Gastroesophageal sphincter (tissue), 4 donors: ENCODE data around the gene HSP90AB1. TPM values are rescaled to one million over a fixed set of nuclear protein-coding genes. Genes with fewer than 3 reads are reported as not detected.

Experiments used
- ATAC-seq: fragments of 150-250 bp; one replicate; pipeline ENCODE4 v1.9.1; 2016; ENCODE audit warnings: mild to moderate bottlenecking, moderate library complexity
- H3K27ac ChIP-seq, 4 donors: fragments of 200-600 bp; sonication (generic) in 3 of 4; 1 replicate in 3 of 4; 2 replicates in 1 of 4; pipeline ENCODE4 v1.5.1; 2016 to 2019
- H3K27me3 ChIP-seq: fragments of 200-600 bp; sonication (generic); one replicate; pipeline ENCODE4 v1.5.1; 2019
- H3K36me3 ChIP-seq, 2 donors: fragments of 200-600 bp; sonication (generic); one replicate each; pipeline ENCODE4 v1.5.1; 2019; ENCODE audit warnings: control low read depth in 1 of 2
- H3K4me1 ChIP-seq, 3 donors: fragments of 200-600 bp; sonication (generic); 1 replicate in 2 of 3; 2 replicates in 1 of 3; pipeline ENCODE4 v1.5.1; 2016 to 2019; ENCODE audit warnings: control low read depth in 2 of 3
- H3K4me3 ChIP-seq, 2 donors: fragments of 200-600 bp; sonication (generic); one replicate each; pipeline ENCODE4 v1.5.1; 2019; ENCODE audit warnings: mild to moderate bottlenecking in 1 of 2, moderate library complexity in 1 of 2
- H3K9me3 ChIP-seq, 3 donors: fragments of 200-600 bp; sonication (generic); one replicate each; pipeline ENCODE4 v1.5.1; 2017 to 2019; ENCODE audit warnings: control low read depth in 2 of 3
- EP300 ChIP-seq: sonication (generic); formaldehyde crosslinking; IDR thresholded peaks from one replicate; pipeline ENCODE4 v1.6.1; 2017; ENCODE audit warnings: antibody characterized with exemption, mild to moderate bottlenecking
- POLR2A ChIP-seq, 2 donors: fragments of 450-650 bp; IDR thresholded peaks; one replicate each; pipeline ENCODE4 v1.6.1; 2017; ENCODE audit warnings: antibody characterized with exemption in 2 of 2, mild to moderate bottlenecking in 2 of 2, moderate library complexity in 1 of 2
- POLR2AphosphoS5 ChIP-seq: sonication (generic); formaldehyde crosslinking; IDR thresholded peaks from one replicate; pipeline ENCODE4 v1.6.1; 2017; ENCODE audit warnings: antibody characterized with exemption
- WGBS, 2 donors: methylation state at CpG; one replicate each; pipeline ENCODE4 v1.1.5; 2018; ENCODE audit warnings: low coverage in 1 of 2; 5-methylcytosine and 5-hydroxymethylcytosine counted together
- total RNA-seq, 4 donors: library from RNA; depleted of rRNA; stranded (reverse); fragments of >200 nt; gene quantifications; one replicate each; pipeline ENCODE4 v1.1.0, GENCODE V29; 2016
- TF ChIP-seq, protein P1 (sequence below), 4 experiments: fragments of 200-600 bp in 2 of 4; fragments of 450-650 bp in 2 of 4; sonication (generic) in 1 of 4; IDR thresholded peaks; one replicate each; pipeline ENCODE4 v1.5.1; 2017 to 2019; ENCODE audit warnings: antibody characterized with exemption in 4 of 4, mild to moderate bottlenecking in 2 of 4, moderate library complexity in 2 of 4

The HSP90AB1 gene
- total RNA-seq, 4 donors from 2014 or later, result 553 to 749 (median 626) TPM

DNA sequence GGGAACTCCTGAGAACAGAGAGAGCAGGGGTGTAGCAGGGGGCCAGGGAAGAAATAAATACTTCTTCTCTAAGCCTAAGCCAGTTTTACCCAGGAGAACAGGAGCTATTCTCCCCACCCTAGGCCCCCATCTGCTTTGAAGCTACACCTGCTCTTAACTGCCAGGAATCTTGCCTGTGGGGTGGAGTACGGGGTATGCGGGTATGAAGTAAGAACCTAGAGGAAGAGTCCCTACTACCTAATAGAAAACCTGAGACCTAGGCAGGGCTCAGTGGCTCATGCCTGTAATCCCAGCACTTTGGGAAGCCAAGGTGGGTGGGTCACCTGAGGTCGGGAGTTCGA lies 22.0 kb upstream of the HSP90AB1 start:
- H3K27ac ChIP-seq, result peak overlapping the region; percentile 54 to 99 (median 98)
- H3K27me3 ChIP-seq, result no peaks in the 10 kb centered on the region
- no peaks in the 10 kb centered on the region for H3K9me3 ChIP-seq
- peaks cover 3 to 97% (median 67%) of the 10 kb centered on the region in 3 donors for H3K4me1 ChIP-seq
- peaks cover 0 to 9% of the 10 kb centered on the region in 2 donors for H3K36me3 ChIP-seq
- peak overlapping the region in 1 of 2 donors; percentile 86 for H3K4me3 ChIP-seq
- TF ChIP-seq POLR2AphosphoS5 (no peak), POLR2A (IDR thresholded peaks at IDR 0.05) (no peak), EP300 (no peak)
- TF ChIP-seq, protein P1, sequence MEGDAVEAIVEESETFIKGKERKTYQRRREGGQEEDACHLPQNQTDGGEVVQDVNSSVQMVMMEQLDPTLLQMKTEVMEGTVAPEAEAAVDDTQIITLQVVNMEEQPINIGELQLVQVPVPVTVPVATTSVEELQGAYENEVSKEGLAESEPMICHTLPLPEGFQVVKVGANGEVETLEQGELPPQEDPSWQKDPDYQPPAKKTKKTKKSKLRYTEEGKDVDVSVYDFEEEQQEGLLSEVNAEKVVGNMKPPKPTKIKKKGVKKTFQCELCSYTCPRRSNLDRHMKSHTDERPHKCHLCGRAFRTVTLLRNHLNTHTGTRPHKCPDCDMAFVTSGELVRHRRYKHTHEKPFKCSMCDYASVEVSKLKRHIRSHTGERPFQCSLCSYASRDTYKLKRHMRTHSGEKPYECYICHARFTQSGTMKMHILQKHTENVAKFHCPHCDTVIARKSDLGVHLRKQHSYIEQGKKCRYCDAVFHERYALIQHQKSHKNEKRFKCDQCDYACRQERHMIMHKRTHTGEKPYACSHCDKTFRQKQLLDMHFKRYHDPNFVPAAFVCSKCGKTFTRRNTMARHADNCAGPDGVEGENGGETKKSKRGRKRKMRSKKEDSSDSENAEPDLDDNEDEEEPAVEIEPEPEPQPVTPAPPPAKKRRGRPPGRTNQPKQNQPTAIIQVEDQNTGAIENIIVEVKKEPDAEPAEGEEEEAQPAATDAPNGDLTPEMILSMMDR (IDR thresholded peaks at IDR 0.05), result no peak
- ATAC-seq, result no peak
- WGBS, 2 donors, result 83% methylated on average over 2 of the region's 4 CpGs; no CpG with 5 or more reads in 1 of the 2 donors

DNA sequence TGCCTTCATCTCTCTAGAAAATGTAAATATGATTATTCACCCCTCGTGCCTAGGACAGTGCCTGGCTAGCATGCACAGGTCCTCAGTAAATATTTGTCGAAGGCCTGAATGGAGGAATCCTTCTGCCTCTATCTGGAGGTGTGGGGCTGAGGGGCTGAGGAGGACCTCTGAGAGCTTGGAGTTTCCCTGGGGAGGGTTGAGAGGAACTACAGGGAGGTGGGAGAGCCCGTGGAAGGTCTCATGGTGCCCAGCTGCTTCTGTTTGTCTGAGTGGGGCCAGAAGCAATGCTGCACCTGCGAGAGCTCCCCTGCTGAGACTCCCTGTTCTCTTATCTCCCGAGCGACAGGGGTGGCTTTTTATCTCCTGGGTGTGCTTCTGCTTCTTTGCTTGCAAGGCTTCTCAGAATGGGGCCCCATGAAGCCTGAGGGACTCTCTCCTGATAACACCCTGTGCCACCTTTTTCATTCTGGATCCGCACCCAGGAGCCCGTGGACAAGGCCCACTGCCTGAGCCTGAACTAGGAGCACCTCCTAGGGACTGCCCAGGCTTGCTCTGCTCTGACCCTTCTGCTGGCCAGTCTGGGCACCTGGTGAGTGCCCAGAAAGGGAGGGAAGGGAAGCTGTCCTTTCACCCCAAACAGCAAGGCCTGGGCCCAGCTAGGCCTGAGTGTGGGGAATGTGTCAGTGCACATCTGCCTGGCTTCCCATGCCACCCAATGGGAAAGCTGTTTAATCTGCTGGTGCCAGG lies 21.1 kb upstream of the HSP90AB1 start:
- Histone ChIP-seq H3K9me3 (no peaks in the 10 kb centered on the region), H3K4me1 (peaks cover 3 to 97% (median 67%) of the 10 kb centered on the region in 3 donors), H3K4me3 (peak overlapping the region in 1 of 2 donors; percentile 86), H3K27ac (peak overlapping the region; percentile 54 to 99 (median 98)), H3K36me3 (peaks cover 0 to 17% of the 10 kb centered on the region in 2 donors), H3K27me3 (no peaks in the 10 kb centered on the region)
- TF ChIP-seq EP300, result no peak
- TF ChIP-seq POLR2A (IDR thresholded peaks at IDR 0.05), result no peak
- TF ChIP-seq, protein P1 (IDR thresholded peaks at IDR 0.05), result no peak
- no peak for TF ChIP-seq POLR2AphosphoS5
- ATAC-seq, result no peak
- 22% methylated on average over 6 of the region's 8 CpGs; no CpG with 5 or more reads in 1 of the 2 donors for WGBS, 2 donors

DNA sequence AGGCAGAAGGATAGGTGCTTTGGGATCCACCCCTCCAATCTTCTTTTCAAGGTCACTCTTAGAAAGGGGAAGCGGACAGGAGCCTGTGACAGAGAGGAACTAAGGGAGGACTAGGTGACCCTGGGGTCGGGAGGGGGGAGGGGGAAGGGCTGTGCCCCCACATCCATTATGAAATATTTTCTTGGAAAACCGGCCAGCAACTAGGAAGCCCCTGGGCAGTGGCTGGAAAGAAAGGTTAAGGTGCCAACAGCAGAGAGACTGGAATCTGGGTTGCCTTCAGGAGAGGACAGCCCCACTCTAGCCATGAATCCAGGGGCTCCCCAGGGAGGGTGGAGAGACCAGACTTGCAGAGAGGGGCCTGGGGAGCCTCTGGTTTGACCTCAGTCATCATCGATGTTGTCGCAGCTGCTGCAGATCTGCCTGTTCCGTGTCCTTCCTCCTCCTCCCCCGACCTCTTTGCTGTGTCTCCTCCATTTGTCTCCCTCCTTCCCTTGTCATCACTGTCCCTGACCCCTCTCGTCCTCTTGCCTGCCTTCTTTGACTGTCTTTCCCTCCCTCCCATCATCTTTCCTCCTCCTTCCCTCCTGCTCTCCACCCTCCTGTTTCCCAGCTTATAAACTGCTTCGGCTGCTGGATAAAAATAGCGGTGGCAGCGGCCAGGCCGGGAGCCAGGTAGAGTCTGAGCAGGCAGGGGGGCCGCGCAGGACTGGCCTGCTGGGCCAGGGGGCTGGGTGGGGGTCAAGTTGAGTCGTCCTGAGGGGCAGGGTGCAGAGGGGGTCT lies 20.3 kb upstream of the HSP90AB1 start:
- no peak for TF ChIP-seq POLR2A (IDR thresholded peaks at IDR 0.05)
- no peak for TF ChIP-seq POLR2AphosphoS5
- TF ChIP-seq EP300, result no peak
- TF ChIP-seq, protein P1 (IDR thresholded peaks at IDR 0.05), result no peak
- Histone ChIP-seq H3K27ac (peak overlapping the region; percentile 54 to 99 (median 98)), H3K27me3 (no peaks in the 10 kb centered on the region), H3K4me1 (peaks cover 3 to 97% (median 68%) of the 10 kb centered on the region in 3 donors), H3K9me3 (no peaks in the 10 kb centered on the region), H3K4me3 (peak overlapping the region; percentile 23 to 86), H3K36me3 (peaks cover 0 to 25% of the 10 kb centered on the region in 2 donors)
- no peak for ATAC-seq
- 16 to 24% methylated on average over 5 of the region's 15 CpGs for WGBS, 2 donors

DNA sequence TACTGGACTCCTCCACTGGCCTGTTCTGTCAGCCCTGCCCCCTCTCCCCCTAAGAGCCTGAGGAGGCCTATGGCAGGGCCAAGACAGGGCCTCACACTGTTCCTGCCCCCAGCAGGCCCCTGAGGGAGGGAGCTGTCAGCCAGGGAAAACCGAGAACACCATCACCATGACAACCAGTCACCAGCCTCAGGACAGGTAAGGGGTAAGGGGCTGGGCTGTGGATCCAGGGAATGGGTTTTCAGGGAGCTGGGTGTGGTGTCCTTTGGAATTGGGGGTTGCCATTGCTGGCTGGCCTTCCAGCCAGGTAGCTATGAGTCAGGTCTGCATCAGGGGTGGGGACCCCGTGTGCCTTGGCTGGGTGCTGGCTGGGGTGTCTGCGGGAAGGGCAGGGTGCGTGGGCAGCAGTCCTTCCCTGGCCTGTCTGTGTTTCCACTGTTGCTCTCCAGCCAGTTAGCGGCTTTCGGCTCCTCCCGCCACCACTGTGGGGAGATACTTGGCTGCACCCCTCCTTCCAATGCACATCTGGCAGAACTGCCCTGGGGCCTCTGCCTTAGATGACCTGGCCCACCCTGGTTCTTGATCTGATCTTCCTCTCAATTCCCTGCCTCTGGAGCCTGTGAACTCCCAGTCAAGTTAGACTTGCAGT lies 19.6 kb upstream of the HSP90AB1 start:
- Histone ChIP-seq H3K9me3 (no peaks in the 10 kb centered on the region), H3K27ac (peak overlapping the region; percentile 54 to 99 (median 98)), H3K27me3 (no peaks in the 10 kb centered on the region), H3K36me3 (peaks cover 0 to 33% of the 10 kb centered on the region in 2 donors), H3K4me3 (peak overlapping the region; percentile 23 to 86), H3K4me1 (peaks cover 3 to 97% (median 65%) of the 10 kb centered on the region in 3 donors)
- ATAC-seq, result no peak
- no CpG with 5 or more reads among the region's 7 CpGs for WGBS, 2 donors
- no peak for TF ChIP-seq POLR2A (IDR thresholded peaks at IDR 0.05)
- TF ChIP-seq POLR2AphosphoS5, result no peak
- TF ChIP-seq, protein P1 (IDR thresholded peaks at IDR 0.05), result no peak
- TF ChIP-seq EP300, result no peak
